Subcutaneous adipose tissue (tissue), 4 donors: Measurements from ENCODE around the gene TMEM207. TPM values are rescaled to one million over a fixed set of nuclear protein-coding genes. Genes with fewer than 3 reads are reported as not detected.

Experiments used
- total RNA-seq, 4 donors: library from RNA; depleted of rRNA; stranded (reverse); fragments of >200 nt; gene quantifications; one replicate each; pipeline ENCODE4 v1.1.0, GENCODE V29; 2016
- TF ChIP-seq, protein P1 (sequence below): fragments of 450-650 bp; IDR thresholded peaks from one replicate; pipeline ENCODE4 v1.5.1; 2016; ENCODE audit warnings: low read depth, mild to moderate bottlenecking, control low read depth, antibody characterized with exemption, moderate library complexity

The TMEM207 gene
- total RNA-seq, 4 donors from 2014 or later, result not detected

DNA sequence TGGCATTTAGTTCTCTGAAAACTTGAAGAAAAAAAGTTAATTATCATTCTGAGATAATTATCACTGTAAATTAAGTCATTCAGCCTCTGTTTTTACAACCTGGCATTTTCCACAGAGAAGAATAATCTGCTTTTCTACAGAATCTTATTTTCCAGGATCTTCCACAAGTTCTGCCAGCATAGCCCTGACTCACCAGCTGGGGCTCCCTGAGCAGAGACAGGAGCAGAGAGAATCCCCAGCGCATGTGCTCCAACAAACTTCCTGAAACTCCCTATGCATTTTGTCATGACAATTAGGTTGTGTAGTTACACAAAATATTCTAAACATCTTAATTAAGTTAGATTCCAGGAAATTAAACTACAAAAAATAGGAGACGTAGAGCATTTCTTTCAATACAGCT is 32.1 kb upstream of the TMEM207 start:
- TF ChIP-seq, protein P1, sequence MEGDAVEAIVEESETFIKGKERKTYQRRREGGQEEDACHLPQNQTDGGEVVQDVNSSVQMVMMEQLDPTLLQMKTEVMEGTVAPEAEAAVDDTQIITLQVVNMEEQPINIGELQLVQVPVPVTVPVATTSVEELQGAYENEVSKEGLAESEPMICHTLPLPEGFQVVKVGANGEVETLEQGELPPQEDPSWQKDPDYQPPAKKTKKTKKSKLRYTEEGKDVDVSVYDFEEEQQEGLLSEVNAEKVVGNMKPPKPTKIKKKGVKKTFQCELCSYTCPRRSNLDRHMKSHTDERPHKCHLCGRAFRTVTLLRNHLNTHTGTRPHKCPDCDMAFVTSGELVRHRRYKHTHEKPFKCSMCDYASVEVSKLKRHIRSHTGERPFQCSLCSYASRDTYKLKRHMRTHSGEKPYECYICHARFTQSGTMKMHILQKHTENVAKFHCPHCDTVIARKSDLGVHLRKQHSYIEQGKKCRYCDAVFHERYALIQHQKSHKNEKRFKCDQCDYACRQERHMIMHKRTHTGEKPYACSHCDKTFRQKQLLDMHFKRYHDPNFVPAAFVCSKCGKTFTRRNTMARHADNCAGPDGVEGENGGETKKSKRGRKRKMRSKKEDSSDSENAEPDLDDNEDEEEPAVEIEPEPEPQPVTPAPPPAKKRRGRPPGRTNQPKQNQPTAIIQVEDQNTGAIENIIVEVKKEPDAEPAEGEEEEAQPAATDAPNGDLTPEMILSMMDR, result no peak

DNA sequence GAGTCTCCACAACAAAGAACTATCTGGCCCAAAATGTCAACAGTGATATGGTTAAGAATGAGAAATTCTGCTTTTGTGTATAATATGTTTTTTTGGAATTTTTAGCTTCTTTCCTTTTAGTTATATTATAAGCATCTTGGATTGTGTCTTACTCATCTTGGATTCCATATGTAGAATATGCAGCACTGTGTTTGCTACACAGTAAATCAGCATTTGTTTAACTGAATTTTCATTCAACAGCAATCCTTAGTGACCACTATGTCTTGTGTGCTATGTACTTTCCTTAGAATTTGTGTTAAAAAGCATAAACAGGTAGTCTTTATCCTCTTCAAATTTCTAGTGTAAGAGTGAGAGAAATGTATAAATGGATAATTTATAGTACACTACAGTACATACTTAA is 18.2 kb upstream of the TMEM207 start:
- TF ChIP-seq, protein P1, result no peak

DNA sequence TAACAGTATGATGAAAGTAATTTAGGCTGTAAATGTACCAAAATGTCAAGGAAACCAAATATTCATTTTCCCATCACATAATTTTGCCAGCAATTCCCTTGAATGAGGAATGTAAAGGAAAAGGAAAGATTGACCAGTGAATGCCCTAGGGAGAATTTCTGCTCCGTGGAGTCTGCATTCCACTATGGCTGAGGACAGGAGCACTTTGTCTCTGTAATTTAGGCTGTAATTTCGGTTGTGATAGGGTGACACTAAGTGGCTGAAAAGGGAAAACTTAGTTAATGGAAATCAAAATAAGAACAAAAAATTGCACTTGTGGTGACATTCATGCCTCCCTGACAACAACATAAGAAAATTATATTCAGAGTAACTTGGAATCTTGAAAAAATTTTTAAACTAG is 8.3 kb upstream of the TMEM207 start:
- TF ChIP-seq, protein P1, result no peak

DNA sequence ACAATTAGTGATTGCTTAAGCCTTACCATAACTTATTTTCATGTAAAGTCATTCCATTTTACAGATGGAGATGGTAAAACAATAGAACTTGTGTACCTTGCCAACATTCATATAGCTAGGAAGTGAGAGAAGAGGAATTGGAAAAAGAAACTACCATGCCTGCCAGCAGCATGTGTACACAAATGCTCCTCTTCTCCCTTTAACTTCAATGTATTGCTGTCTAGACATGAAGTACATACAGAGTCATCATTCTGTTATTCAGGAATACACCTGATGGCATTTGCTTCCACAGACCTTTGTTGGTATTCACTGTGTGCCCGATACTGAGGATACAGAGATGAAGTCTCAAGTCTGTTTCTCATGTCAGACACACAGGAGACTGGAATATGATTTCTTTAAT is 7.1 kb upstream of the TMEM207 start:
- TF ChIP-seq, protein P1, result no peak

DNA sequence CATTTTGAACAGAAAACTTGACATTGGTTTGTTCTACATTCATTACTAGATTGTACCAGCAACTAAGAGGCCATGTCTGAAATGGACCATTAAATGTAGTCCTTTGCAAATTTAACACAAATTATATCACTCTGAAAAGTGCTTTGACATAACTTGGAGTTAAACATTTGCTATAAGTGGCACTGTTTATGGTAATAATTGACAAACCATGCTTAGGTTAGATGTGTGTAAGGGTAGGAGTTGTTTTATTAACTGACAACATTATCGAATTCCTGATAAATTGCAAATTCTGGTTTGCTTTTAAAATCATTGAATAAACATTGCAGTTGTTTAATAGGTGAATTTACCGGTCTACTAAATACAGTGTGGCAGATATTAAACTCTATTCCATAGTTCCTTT is 6.1 kb upstream of the TMEM207 start:
- TF ChIP-seq, protein P1, result no peak

DNA sequence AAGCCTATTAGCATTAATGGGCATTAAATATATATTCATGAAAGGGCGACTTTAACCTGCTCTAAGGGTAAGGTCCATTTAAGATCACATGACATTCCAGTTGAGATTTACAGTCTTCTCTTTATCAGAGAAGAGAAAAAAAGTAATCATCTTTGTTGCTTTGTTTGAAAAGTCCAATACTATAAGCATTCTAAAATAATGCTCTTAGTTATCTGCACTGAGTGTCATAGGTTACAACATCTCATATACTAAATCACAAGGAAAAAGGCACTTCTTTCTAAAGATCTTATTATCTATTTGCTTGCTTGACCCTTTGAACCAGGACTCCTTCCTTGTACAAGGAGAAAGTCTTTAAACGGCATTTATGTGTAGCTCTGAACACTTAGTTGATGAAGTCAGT is 1.4 kb downstream of the TMEM207 start:
- TF ChIP-seq, protein P1, result no peak

DNA sequence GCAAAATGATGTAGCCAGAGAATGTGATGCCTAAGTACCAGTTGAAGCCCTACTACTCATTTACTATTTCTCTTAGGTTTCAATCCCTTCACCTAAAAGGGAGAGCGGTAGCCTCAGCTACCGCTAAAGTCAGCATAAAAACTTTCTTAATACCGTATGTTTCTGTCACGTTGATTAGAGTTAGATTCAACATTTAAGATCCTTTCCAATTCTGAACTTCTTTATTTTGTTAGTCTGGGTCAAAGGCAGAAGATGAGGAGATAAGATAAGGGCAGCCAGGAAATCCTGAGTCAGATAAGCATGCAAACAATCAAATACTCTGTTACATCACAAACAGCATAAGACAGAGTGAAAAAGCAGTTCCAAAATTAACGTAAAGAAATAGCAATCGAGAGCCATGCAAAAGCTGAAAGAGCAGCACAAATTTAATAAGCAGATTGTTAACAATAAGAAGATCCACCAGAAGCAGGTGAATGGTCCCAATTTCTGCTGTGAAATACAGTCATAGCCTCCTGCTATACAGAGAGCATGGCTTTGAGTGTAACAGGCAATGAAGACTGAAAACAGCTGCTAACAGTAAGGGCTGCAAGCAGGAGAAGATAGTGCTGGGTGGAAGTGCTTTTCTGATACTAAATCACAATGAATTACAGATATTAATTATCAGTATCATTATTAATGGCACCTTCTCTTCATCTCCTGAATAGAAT is 3.0 kb downstream of the TMEM207 start:
- TF ChIP-seq, protein P1, result no peak
